GM19395 (cell line): Measurements from ENCODE around the gene CLCNKA.

Experiments
- ATAC-seq: cut with Tn5 transposase; IDR thresholded peaks from one replicate; pipeline ENCODE4 v1.9.1; 2021; ENCODE audit warnings: mild to moderate bottlenecking, moderate library complexity; ENCODE audit not compliant: unreplicated experiment

CLCNKA gene

DNA sequence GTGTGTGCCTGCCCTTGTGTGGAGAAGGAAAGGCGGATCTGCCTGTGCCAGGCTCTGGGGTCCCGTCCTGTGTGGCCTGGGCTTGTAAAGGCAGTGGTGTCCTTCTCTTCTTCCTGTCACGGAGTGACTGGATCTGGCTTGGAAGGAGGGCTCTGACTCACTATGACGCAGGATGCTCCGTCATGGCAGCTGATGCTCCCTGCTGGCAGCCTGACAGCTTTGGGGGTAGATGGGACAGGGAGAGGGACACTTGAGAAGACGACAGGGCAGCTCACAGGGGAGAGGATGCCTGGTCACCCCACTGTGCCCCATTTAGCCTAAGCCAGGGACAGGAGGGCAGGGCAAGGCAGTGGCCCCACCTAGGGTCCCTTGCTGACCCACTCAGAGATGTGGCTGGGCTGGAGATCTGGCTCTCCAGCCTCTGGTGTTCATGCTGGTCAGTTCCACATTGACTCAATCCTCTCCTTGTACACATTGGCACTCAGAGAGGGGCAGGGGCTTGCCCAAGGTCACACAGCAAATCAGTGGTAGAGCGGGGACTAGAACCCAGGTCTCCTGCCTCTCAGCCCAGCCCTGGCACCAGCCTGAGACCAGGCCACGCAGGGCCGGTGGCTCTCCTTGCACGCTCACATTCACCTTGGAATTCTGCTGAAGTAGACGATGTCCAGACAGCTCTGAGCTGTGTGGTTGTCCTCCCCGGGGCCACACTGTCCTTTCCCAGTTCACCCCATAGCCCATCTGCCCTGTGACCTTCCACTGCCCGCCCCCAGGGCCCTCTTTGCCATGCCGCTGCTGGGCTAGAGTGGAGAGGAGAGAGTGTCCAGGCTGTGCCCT is 54.4 kb downstream of the CLCNKA start:
- ATAC-seq = no peak

DNA sequence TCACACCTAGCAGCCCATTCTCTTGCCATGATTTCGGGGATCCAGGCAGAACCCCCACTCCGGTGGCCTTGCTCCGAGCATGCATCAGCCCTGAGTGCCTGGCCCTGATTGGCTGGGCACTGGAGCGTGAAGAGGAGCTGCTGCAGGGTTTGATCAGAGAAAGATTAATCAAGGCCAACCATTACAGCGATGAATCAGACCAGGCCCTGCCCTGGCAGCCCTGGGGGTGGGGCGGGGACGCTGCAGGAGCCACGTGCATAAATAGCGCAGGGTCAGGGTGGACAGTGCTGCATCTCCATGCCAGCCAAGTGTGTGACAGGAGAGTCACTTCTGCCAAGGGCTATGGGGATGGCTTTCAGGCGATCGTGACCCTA is 55.0 kb downstream of the CLCNKA start:
- no peak for ATAC-seq

DNA sequence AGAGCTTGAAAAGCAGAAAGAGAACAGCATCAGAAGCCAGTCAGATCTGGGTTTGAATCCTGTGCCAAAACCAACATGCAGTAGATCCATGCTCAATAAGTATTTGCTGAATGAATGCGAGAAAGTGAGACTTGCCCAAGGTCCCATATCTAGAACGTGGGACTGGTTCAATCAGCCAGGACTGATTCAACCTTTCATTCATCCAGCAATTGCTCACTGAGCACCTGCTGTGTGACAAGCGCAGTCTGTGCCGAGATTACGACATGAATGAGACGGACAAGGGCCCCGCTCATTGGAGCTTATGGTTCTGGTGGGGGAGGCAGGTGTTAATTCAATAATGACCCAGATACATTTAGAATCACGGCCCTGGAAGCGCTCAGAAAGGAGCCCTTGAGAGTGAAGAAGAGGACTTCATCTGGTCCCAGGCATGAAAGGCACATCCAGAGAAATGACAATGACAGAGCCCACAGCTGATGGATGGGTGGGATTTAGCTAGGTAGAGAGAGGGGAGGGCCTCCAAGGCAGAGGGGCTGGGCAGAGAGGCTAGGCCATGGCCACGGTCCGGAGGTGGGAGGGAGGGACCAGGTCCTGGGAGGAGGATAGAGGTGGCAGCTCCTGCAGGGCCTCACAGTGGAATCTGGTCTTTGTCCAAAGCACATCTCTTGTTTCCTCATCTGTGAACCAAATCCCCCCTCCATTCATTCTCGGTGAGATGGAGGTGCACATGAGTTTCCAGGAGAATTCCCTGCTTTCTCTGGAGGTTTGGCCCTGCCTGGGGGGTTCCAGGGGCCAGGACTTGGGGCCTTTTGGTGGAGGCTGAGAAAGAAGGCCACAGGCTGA is 55.8 kb downstream of the CLCNKA start:
- no peak for ATAC-seq

DNA sequence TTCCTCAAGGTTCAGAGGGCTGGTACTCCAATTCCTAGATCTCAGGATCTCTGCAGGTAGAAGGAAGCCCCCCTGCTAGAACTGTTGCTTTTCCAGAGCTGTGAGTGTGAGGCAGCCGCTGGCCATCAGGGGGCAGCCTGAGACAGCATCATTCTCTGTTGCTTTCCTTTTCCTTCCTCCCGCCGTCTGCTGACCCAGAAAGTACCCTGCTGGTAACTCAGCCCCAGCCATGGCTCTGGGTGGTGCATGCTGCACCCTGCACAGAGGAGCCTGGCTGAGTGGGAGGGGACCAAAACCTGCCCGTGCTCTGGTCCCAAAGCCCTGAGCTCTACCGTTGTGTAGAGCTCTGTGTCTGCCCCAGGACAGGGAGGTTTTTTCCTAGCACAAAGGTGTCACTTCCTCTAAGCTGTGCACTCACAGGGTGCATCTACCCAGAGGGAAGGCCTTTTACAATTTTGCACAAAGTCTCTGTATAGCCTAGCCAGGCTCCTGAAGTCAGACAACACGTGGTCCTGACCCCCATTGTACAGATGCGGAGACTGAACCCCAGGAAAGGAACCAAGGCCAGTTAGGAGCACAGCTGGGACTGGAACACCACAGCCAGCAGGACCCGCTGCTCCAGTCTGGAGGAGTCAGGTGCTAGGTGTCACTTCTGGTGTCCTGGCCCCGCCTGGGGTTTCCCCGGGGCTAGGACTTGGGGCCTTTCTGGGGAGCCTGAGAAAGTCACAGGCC is 57.3 kb downstream of the CLCNKA start:
- peak; percentile 61 for ATAC-seq

DNA sequence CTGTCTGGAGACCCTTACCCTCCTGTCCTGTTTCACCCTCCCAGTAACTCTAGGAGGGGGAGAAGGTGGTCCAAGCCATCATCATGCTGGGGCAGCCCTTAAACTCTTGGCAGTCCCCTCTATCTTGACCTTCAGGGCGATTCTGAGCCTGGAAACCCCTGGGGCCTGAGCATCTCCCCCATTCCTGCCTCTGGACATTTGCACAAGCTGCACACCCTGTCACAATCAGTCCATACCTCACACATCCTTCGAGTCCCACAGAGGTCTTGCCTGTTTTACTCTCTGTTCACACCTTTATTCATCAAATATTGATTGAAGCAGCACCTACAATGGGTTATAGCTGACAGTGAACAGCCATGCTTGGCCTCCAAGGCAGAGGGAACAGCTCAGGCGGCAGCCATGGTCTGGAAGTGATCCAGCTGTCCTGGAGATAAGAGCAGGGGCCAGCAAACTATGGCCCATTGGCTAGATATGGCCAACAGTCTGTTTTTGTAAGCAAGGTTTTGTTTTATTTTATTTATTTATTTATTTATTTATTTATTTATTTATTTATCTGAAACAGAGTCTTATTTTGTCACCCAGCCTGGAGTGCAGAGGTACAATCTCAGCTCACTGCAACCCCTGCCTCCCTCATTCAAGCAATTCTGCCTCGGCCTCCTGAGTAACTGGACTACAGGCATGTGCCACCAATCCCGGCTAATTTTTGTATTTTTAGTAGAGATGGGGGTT is 58.8 kb downstream of the CLCNKA start:
- ATAC-seq = no peak

DNA sequence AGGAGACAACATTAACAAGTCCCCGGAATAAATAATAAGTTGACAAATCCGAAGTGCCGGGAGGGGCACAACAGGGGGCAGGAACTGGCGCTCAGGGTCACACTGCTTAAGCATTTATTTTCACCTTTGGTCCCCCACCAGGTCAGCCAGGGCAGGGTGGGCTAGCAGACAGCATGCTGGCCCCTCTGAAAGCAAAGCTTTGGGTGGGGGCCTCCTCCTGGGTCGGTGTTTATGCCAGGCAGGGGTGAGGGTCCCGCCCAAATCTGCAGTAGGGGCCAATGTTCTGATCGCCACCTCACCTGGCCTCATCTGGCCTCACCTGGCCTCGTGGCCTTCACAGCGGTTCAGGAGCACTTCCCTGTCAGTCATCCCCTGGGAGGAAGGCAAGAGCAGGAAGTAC is 59.8 kb downstream of the CLCNKA start:
- ATAC-seq = no peak

DNA sequence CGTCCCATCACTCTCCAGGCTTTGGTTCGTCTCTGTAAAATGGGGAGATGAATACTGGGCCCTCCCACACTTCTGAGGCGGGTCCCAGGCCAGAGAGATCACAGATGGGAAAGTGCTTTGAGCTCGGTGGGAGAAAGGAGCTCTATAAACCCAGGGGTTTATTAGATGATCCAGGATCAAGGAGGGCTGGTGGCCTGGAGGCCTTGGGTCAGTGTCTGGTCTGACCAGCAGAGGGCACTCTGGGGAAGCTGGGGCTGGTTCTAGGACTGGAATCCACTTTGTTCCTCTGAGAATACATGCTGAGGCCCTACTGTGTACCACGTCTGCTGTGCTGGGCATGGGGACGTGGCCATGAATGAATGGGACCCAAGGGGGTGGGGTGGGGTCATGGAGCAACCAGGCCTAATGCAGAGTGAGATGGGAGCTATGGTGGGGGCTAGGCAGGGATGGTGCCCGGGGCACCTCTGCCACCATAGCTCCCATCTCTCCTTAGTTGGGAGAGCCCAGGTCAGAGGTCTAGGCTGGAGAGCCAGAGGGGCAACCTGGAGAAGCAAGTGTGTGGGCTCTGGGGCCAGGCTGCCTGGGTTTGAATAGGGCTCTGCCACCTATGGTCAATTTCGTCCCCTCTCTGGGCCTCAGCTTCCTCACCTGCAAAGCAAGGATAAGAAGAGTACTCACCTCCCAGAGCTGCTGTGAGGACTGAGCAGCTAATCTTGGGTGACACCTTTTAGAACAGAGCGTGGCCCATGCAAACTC is 60.6 kb downstream of the CLCNKA start:
- no peak for ATAC-seq

DNA sequence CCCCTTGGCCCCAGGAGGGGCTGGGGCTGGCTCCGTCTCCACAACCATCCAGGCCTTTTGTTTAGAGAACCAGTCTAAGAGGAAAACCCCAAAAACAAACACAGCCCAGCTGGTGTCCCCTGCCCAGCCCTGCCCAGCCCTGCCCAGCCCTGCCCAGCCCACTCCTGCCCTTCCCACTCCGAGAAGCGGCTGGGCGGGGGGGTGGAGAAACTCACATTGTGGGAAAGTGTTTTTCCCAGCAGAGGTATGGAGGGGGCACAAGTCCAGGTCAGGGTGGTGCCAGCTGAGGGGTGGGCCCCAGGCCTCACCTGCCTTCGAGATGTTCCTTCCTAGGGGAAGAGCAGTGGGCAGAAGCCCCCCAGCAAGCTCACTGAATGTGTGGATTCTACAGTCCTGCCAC is 61.6 kb downstream of the CLCNKA start:
- no peak for ATAC-seq
